BLaER1 treated with 17β-estradiol and CSF1 and Interleukin-3, amounts not matched to agents 10 nM and 100 nM (cell line): ENCODE data around the gene COX8C.

Source experiments
- H3K27ac ChIP-seq, 11 experiments: shearing (Covaris generic); formaldehyde crosslinking; 2 replicates each; pipeline ENCODE4 v1.8.1; 2022
- H3K27me3 ChIP-seq, 11 experiments: shearing (Covaris generic); formaldehyde crosslinking; 2 replicates each; pipeline ENCODE4 v1.8.1; 2022
- H3K36me3 ChIP-seq, 11 experiments: shearing (Covaris generic); formaldehyde crosslinking; 2 replicates each; pipeline ENCODE4 v1.8.1; 2022
- H3K4me1 ChIP-seq, 10 experiments: shearing (Covaris generic); formaldehyde crosslinking; 2 replicates each; pipeline ENCODE4 v1.8.1; 2022
- H3K4me2 ChIP-seq, 11 experiments: shearing (Covaris generic); formaldehyde crosslinking; 2 replicates each; pipeline ENCODE4 v1.8.1; 2022
- H3K4me3 ChIP-seq, 10 experiments: shearing (Covaris generic); formaldehyde crosslinking; 2 replicates each; pipeline ENCODE4 v1.8.1; 2022
- H3K9ac ChIP-seq, 11 experiments: shearing (Covaris generic); formaldehyde crosslinking; 2 replicates each; pipeline ENCODE4 v1.8.1; 2022
- H3K9me3 ChIP-seq, 11 experiments: shearing (Covaris generic); formaldehyde crosslinking; replicated peaks in 1 of 11; 2 replicates each; pipeline ENCODE4 v1.8.1; 2022
- H4K20me1 ChIP-seq, 11 experiments: shearing (Covaris generic); formaldehyde crosslinking; 2 replicates each; pipeline ENCODE4 v1.8.1; 2022
- Cebpa-rat ChIP-seq, 11 experiments: shearing (Covaris generic); IDR thresholded peaks; 2 replicates each; pipeline ENCODE4 v1.8.1; 2022

Gene COX8C

GRCh38 chr14:93317210-93317874 lies 29.6 kb upstream of the COX8C start:
- peak overlapping the region; percentile 66 to 83 (median 79) for H3K4me2 ChIP-seq
- peaks cover 7 to 32% (median 15%) of the 10 kb centered on the region in 11 experiments; a peak in 16 of 22 replicates for H3K36me3 ChIP-seq
- H3K9me3 ChIP-seq = peaks cover 0 to 15% (median 10%) of the 10 kb centered on the region in 11 experiments; a peak in 12 of 22 replicates
- peaks cover 35 to 66% (median 43%) of the 10 kb centered on the region in 10 experiments for H3K4me1 ChIP-seq
- H3K9ac ChIP-seq = peak overlapping the region in 6 of 11 experiments; percentile 2 to 44 (median 24); a peak in 4 of 22 replicates
- H3K27ac ChIP-seq = peak overlapping the region; percentile 4 to 71 (median 65); a peak in 20 of 22 replicates
- TF ChIP-seq Cebpa-rat (IDR thresholded peaks at IDR 0.05) = no peak
- no peaks in the 10 kb centered on the region for H3K27me3 ChIP-seq
- H3K4me3 ChIP-seq = peak overlapping the region in 1 of 10 experiments; percentile 4; a peak in 1 of 20 replicates
- H4K20me1 ChIP-seq = peaks cover 29 to 97% (median 63%) of the 10 kb centered on the region in 11 experiments; a peak in 20 of 22 replicates

GRCh38 chr14:93317875-93318807 lies 28.8 kb upstream of the COX8C start:
- peaks cover 0 to 15% (median 10%) of the 10 kb centered on the region in 11 experiments; a peak in 12 of 22 replicates for H3K9me3 ChIP-seq
- TF ChIP-seq Cebpa-rat (IDR thresholded peaks at IDR 0.05) = no peak
- H3K27me3 ChIP-seq = no peaks in the 10 kb centered on the region
- H3K4me2 ChIP-seq = peak overlapping the region; percentile 66 to 83 (median 79)
- H4K20me1 ChIP-seq = peaks cover 28 to 97% (median 62%) of the 10 kb centered on the region in 11 experiments; a peak in 20 of 22 replicates
- peaks cover 8 to 40% (median 20%) of the 10 kb centered on the region in 11 experiments; a peak in 17 of 22 replicates for H3K36me3 ChIP-seq
- H3K4me3 ChIP-seq = peak overlapping the region in 3 of 10 experiments; percentile 0 to 9 (median 4); a peak in 2 of 20 replicates
- H3K9ac ChIP-seq = peak overlapping the region; percentile 44 to 67 (median 59); a peak in 19 of 22 replicates
- peak overlapping the region; percentile 31 to 71 (median 65); a peak in 21 of 22 replicates for H3K27ac ChIP-seq
- peaks cover 35 to 73% (median 43%) of the 10 kb centered on the region in 10 experiments for H3K4me1 ChIP-seq

- Histone ChIP-seq H4K20me1 (peaks cover 33 to 97% (median 67%) of the 10 kb centered on the region in 11 experiments; a peak in 20 of 22 replicates), H3K27me3 (no peaks in the 10 kb centered on the region), H3K9ac (peak overlapping the region; percentile 36 to 67 (median 59); a peak in 20 of 22 replicates), H3K27ac (peak overlapping the region; percentile 31 to 71 (median 65); a peak in 21 of 22 replicates), H3K9me3 (peaks cover 0 to 15% (median 10%) of the 10 kb centered on the region in 11 experiments; a peak in 12 of 22 replicates), H3K4me3 (peak overlapping the region in 2 of 10 experiments; percentile 0 to 9; a peak in 2 of 20 replicates), H3K36me3 (peaks cover 12 to 48% (median 24%) of the 10 kb centered on the region in 11 experiments; a peak in 18 of 22 replicates), H3K4me1 (peaks cover 35 to 81% (median 43%) of the 10 kb centered on the region in 10 experiments), H3K4me2 (peak overlapping the region; percentile 66 to 83 (median 79))
- TF ChIP-seq Cebpa-rat (IDR thresholded peaks at IDR 0.05) = no peak
Observed at GRCh38 chr14:93318927-93319326, 28.1 kb upstream of the COX8C start.

GRCh38 chr14:93319494-93319893 lies 27.5 kb upstream of the COX8C start:
- Histone ChIP-seq H3K27me3 (no peaks in the 10 kb centered on the region), H3K4me1 (peaks cover 35 to 86% (median 43%) of the 10 kb centered on the region in 10 experiments), H3K9ac (peak overlapping the region in 5 of 11 experiments; percentile 36 to 67 (median 56); a peak in 7 of 22 replicates), H3K36me3 (peaks cover 18 to 54% (median 29%) of the 10 kb centered on the region in 11 experiments; a peak in 19 of 22 replicates), H3K4me3 (no peak overlapping the region), H3K27ac (peak overlapping the region; percentile 31 to 71 (median 65); a peak in 20 of 22 replicates), H3K9me3 (peaks cover 0 to 15% (median 10%) of the 10 kb centered on the region in 11 experiments; a peak in 12 of 22 replicates), H4K20me1 (peaks cover 39 to 97% (median 72%) of the 10 kb centered on the region in 11 experiments; a peak in 20 of 22 replicates), H3K4me2 (peak overlapping the region; percentile 66 to 83 (median 79))
- TF ChIP-seq Cebpa-rat (IDR thresholded peaks at IDR 0.05) = no peak

DNA sequence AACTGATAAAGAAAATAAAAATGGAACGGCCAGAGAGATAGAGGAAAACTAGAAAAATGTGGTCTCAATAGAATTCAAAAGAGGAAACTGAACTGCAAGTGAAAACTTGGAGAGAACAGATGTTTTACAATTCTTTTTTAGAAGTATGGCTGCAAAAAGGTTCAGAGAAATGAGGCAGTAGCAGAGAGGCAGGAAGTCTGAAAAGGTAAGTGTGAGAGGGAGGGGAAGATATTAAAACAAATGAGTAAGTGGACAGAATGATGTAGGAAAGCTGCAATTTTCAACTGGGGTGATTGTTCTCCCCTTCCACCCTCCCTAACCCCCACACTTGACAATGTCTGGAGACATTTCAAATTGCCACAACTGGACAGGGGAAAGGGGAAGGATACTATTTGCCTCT lies 27.0 kb upstream of the COX8C start:
- Histone ChIP-seq H3K4me1 (peaks cover 35 to 91% (median 43%) of the 10 kb centered on the region in 10 experiments), H3K27me3 (no peaks in the 10 kb centered on the region), H4K20me1 (peaks cover 42 to 97% (median 74%) of the 10 kb centered on the region in 11 experiments; a peak in 20 of 22 replicates), H3K9ac (peak overlapping the region in 3 of 11 experiments; percentile 0 to 67 (median 5); a peak in 5 of 22 replicates), H3K36me3 (peaks cover 22 to 58% (median 34%) of the 10 kb centered on the region in 11 experiments; a peak in 19 of 22 replicates), H3K9me3 (peaks cover 0 to 15% (median 10%) of the 10 kb centered on the region in 11 experiments; a peak in 12 of 22 replicates), H3K4me2 (peak overlapping the region; percentile 66 to 83 (median 79)), H3K27ac (peak overlapping the region in 10 of 11 experiments; percentile 12 to 71 (median 66); a peak in 19 of 22 replicates), H3K4me3 (no peak overlapping the region)
- no peak for TF ChIP-seq Cebpa-rat (IDR thresholded peaks at IDR 0.05)

- peak overlapping the region; percentile 66 to 83 (median 79) for H3K4me2 ChIP-seq
- peaks cover 48 to 97% (median 79%) of the 10 kb centered on the region in 11 experiments; a peak in 20 of 22 replicates for H4K20me1 ChIP-seq
- no peaks in the 10 kb centered on the region for H3K27me3 ChIP-seq
- H3K9me3 ChIP-seq = peaks cover 0 to 14% (median 10%) of the 10 kb centered on the region in 11 experiments; a peak in 12 of 22 replicates
- H3K4me1 ChIP-seq = peaks cover 35 to 96% (median 43%) of the 10 kb centered on the region in 10 experiments
- TF ChIP-seq Cebpa-rat (IDR thresholded peaks at IDR 0.05) = no peak
- H3K4me3 ChIP-seq = no peak overlapping the region
- H3K36me3 ChIP-seq = peaks cover 25 to 63% (median 39%) of the 10 kb centered on the region in 11 experiments; a peak in 19 of 22 replicates
- peak overlapping the region in 10 of 11 experiments; percentile 12 to 71 (median 66); a peak in 14 of 22 replicates for H3K27ac ChIP-seq
- peak overlapping the region in 2 of 11 experiments; percentile 0 to 5; a peak in 4 of 22 replicates for H3K9ac ChIP-seq
Observed at GRCh38 chr14:93320489-93320888, 26.5 kb upstream of the COX8C start.

DNA sequence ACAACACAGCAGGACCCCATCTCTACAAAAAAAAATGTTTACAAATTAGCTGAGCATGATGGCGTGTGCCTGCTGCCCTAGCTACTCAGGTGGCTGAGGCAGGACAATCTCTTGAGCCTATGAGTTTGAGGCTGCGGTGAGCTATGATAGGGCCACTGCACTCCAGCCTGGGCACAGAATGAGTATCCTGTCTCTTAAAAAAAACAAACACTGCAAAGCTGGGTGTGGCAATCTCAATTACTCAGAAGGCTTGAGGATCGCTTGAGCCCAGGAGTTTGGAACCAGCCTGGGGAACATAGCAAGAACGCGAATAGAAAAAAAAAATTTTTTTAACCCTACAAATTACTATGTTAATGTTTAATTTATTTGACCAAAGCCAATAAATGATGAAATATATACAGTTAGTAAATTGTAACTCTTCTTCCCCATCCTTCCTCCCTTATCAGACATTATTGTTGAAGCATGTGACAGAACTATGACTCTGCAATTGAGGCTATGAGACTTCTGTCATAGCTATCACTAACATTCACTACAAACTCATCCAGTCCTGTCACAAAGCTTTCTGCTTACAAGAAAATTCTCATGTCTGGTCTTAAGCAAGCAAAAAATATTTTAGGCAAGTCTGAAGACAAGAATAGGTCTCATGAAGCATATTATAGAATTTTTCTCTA lies 23.9 kb upstream of the COX8C start:
- Histone ChIP-seq H4K20me1 (peaks cover 69 to 100% (median 90%) of the 10 kb centered on the region in 11 experiments; a peak in 21 of 22 replicates), H3K9me3 (no peaks in the 10 kb centered on the region), H3K36me3 (peaks cover 19 to 45% (median 32%) of the 10 kb centered on the region in 11 experiments; a peak in 20 of 22 replicates), H3K4me1 (peaks cover 27 to 91% (median 34%) of the 10 kb centered on the region in 10 experiments), H3K27ac (peak overlapping the region in 6 of 11 experiments; percentile 14 to 75 (median 42); a peak in 8 of 22 replicates), H3K9ac (peak overlapping the region in 3 of 11 experiments; percentile 2 to 20 (median 12); a peak in 2 of 22 replicates), H3K27me3 (no peaks in the 10 kb centered on the region), H3K4me3 (no peak overlapping the region), H3K4me2 (peak overlapping the region in 3 of 11 experiments; percentile 38 to 63 (median 61); a peak in 5 of 22 replicates)
- no peak for TF ChIP-seq Cebpa-rat (IDR thresholded peaks at IDR 0.05)
